Measurements from ENCODE around the gene KCNJ5.

The KCNJ5 gene

DNA sequence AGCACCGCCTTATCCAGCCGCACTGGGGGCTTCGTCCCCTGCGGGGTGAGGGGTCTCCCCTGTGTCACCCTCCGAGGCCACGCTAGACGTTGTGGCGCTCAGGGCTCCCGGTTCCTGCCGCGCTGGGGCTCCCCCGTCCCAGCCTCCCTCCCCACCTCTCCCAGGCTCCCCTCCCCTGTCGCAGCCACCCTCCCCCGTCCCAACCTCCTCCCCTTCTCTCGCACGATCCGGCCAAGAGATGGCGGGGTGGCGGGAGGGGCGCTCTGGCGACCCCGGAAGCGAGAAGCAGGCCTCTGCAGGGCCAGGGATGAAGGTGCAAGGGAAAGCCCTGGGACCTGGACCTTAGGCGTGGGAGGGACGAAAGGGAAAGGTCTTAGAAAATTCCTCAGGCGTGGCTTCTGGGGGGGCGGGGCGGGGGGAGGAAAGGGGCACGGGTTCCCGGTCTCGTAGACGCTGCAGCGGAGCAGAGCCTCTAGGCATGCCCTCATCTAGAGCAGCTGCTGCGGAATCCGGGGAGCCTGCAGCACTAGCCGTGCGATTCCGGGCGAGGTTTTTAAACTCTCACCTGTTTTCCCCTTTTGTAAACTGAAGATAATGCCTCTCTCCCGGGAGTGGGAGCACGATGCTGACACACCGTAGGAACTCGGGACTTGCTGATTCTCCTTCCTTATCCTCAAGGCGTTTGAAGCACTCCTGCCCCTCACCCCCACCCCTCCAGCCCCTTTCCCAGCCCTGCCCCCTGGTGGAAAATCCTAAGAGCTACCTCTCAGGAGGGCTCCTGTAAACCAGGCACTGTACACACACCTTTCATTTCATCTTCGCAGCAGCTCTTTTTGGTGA lies 14.4 kb downstream of the KCNJ5 start:
- no peaks in the 10 kb centered on the region for H3K9me3 Mint-ChIP-seq
- H3K4me3 Mint-ChIP-seq = peak overlapping the region; percentile 70
- peak; percentile 64 for DNase-seq
- no peaks in the 10 kb centered on the region for H3K36me3 Mint-ChIP-seq
- peaks cover 12% of the 10 kb centered on the region for H3K4me1 Mint-ChIP-seq
- CTCF ChIA-PET = interaction anchor here (0.8 to 6.6 kb wide), 8 partner anchors 9 to 734 kb away, joined by 3 to 57 read pairs (median 3); no protein-coding TSS in a partner anchor
- no peak overlapping the region for H3K27ac Mint-ChIP-seq
- H3K27me3 Mint-ChIP-seq = peaks cover 85% of the 10 kb centered on the region

DNA sequence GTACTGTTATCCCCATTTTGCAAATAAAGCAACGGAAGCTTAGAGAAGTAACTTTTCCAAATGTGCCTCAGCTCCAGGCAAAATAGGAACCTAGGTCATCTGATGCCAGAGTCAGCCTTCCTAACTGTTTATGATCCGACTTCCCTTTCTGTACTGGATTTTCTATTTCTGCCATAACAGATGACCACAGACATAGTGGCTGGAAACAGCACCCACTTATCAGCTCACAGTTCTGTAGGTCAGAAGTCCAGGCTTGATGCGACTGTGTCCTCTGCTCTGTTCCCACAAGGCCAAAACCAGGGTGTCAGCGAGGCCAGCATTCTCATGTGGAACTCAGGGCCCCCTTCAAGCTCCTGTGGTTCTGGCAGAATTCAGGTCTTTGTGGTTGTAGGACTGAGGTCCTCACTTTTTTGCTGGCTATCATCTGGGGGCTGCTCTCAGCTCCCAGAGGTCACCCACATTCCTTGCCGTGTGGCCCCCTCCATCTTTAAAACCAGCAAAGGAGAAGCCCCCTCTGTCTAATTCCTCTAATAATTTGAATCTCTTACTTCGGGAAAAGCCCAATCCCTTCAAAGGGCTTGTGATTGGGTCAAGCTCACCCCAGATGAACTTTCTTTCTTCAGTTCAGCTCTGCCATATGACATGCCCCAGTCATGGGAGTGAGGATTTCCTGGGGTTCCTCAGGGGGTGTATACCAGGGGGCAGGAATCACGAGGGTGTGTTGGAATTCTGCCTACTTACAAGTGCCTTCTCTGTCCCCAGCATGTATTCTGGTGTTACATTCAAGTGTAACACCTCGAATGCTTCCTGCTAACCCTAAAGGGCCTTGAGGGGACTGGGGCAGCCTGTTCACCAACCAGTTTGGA lies 15.3 kb downstream of the KCNJ5 start:
- no peak overlapping the region for H3K27ac Mint-ChIP-seq
- H3K9me3 Mint-ChIP-seq = no peaks in the 10 kb centered on the region
- CTCF ChIA-PET = interaction anchor here (0.8 to 6.6 kb wide), 8 partner anchors 9 to 735 kb away, joined by 3 to 57 read pairs (median 3); no protein-coding TSS in a partner anchor
- H3K27me3 Mint-ChIP-seq = peaks cover 86% of the 10 kb centered on the region
- DNase-seq = no peak
- H3K36me3 Mint-ChIP-seq = no peaks in the 10 kb centered on the region
- peaks cover 12% of the 10 kb centered on the region for H3K4me1 Mint-ChIP-seq
- H3K4me3 Mint-ChIP-seq = peak overlapping the region; percentile 70

DNA sequence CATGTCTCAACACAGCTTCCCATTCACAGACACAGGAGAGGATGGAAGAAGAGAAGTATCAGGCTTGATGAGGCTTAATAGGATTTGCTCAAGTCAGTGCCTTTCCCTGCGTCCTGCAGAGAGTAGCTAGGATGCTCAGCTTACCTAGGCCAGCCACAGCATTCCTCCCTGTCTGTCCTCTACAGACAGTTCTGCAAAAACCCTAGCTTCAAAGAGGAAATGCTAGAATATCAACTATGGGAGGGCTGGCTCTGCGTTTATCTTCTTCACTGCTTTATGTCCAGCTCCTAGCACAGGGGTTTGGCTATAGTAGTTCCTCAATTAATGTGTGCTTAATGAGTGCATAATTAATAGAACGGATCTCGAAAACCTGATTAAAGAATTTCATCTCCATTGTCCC lies 16.4 kb downstream of the KCNJ5 start:
- CTCF ChIA-PET = interaction anchor here (0.7 to 6.6 kb wide), 5 partner anchors 15 to 49 kb away, joined by 3 to 57 read pairs (median 7); no protein-coding TSS in a partner anchor
- H3K4me3 Mint-ChIP-seq = no peak overlapping the region
- no peaks in the 10 kb centered on the region for H3K9me3 Mint-ChIP-seq
- H3K27ac Mint-ChIP-seq = no peak overlapping the region
- DNase-seq = no peak
- H3K4me1 Mint-ChIP-seq = peaks cover 12% of the 10 kb centered on the region
- H3K36me3 Mint-ChIP-seq = no peaks in the 10 kb centered on the region
- H3K27me3 Mint-ChIP-seq = peaks cover 81% of the 10 kb centered on the region

DNA sequence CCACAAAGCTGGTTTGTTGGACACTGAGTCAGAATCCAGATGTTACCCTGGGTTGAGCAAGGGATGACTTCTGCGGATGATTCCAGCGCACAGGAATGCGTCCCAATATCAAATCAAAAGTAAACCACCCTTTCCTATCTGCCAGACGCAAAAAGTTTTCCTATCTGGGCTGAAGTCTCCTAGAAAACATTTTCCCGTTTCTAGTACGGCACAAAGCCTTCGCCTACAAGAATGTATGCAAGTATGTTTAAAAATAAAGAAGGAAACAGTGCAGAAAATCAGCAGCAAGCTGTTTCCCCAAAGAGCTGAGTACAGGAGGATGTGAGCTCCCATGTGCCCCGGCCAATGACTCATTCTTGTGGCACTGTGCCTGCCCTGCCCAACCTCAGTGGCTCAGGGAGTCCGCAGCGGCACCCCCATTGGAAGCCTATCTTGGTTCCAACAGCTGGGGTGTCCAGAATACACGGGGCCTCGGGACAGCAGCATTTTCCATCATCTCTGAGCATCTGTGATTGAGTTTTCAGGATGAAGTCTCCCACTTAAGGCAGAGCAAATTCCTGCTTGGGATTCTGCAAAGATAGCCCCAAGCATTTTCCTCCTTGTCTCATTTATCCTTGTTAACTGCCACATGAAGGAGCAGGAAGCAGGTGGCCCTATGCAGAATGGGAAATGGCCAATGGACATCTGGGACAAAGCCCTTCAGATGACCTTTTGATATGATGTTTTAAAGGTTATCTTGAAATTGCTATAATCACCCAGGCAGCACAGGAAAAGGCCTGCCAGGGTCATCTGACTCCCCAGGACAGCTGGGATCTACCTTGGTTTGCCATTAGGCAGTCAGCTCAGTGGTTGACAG lies 17.5 kb downstream of the KCNJ5 start:
- H3K4me1 Mint-ChIP-seq = peaks cover 12% of the 10 kb centered on the region
- H3K9me3 Mint-ChIP-seq = no peaks in the 10 kb centered on the region
- CTCF ChIA-PET = interaction anchor here (3.2 to 6.6 kb wide), 2 partner anchors 24 to 48 kb away, joined by 12 to 57 read pairs; no protein-coding TSS in a partner anchor
- H3K36me3 Mint-ChIP-seq = no peaks in the 10 kb centered on the region
- DNase-seq = no peak
- peaks cover 70% of the 10 kb centered on the region for H3K27me3 Mint-ChIP-seq
- no peak overlapping the region for H3K27ac Mint-ChIP-seq
- no peak overlapping the region for H3K4me3 Mint-ChIP-seq

DNA sequence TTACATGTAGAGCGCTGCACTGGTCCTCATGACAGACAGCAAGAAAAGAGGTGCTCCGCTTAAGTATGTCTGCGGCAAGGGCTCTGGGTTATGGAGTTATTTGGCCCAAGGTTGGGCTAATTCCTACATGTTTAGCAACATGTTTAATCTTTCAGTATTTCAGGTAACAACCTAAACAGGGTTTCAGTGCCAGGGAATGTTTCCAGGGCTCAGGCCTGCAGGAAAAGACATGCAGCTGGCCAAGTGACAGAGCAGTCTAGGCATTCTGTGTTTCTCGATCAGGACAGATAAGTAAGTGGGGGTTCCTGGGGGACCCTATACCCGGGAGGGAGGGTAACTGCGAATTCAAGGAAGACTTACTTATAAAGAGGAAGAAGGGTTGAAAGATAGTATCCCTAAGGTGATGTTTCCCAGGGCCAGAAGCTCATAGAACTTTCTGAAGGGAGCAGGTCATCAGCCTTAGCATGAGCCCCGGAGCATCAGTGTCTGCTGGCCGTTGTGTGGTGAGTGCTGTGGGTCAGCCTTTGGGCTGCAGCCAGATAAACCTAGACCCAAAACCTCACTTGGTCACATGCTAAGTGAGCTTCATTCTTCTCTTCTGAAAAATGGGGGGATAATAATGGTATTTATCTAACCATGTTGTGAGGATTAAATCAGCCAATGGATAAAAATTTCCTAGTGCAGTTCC lies 18.4 kb downstream of the KCNJ5 start:
- Mint-ChIP-seq H3K9me3 (no peaks in the 10 kb centered on the region), H3K27me3 (peaks cover 69% of the 10 kb centered on the region), H3K36me3 (no peaks in the 10 kb centered on the region), H3K27ac (no peak overlapping the region), H3K4me1 (peaks cover 10% of the 10 kb centered on the region), H3K4me3 (no peak overlapping the region)
- CTCF ChIA-PET = interaction anchor here (1.4 to 6.6 kb wide), 3 partner anchors 24 to 47 kb away, joined by 5 to 57 read pairs (median 12); no protein-coding TSS in a partner anchor
- no peak for DNase-seq

DNA sequence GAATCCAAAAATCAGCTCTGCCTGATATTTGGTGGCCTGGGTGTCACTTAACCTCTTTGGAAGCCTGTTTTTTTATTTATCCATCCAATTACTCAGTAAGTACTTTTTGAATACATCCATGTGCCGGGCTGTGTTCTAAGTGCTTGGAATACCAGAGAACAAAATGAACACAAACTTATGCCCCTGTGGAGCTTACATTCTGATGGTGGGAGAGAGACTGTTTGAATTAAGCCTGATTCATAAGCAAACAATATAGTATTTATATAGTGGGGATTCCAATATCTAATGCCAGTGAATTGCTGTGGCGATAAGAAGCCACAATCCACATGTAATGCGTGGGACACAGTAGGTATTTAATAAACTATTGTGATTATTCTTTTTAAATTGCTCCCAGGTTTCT lies 19.4 kb downstream of the KCNJ5 start:
- H3K4me3 Mint-ChIP-seq = no peak overlapping the region
- H3K36me3 Mint-ChIP-seq = no peaks in the 10 kb centered on the region
- H3K27ac Mint-ChIP-seq = no peak overlapping the region
- no peaks in the 10 kb centered on the region for H3K9me3 Mint-ChIP-seq
- peaks cover 62% of the 10 kb centered on the region for H3K27me3 Mint-ChIP-seq
- no peak for DNase-seq
- CTCF ChIA-PET = interaction anchor here (1.1 to 1.4 kb wide), 2 partner anchors 25 to 38 kb away, joined by 3 to 5 read pairs; no protein-coding TSS in a partner anchor
- H3K4me1 Mint-ChIP-seq = peaks cover 8% of the 10 kb centered on the region

DNA sequence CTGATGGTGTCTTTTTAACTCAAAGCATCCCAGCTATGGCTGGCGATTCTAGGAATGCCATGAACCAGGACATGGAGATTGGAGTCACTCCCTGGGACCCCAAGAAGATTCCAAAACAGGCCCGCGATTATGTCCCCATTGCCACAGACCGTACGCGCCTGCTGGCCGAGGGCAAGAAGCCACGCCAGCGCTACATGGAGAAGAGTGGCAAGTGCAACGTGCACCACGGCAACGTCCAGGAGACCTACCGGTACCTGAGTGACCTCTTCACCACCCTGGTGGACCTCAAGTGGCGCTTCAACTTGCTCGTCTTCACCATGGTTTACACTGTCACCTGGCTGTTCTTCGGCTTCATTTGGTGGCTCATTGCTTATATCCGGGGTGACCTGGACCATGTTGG lies 20.1 kb downstream of the KCNJ5 start:
- DNase-seq = no peak
- H3K4me3 Mint-ChIP-seq = no peak overlapping the region
- no peaks in the 10 kb centered on the region for H3K36me3 Mint-ChIP-seq
- no peaks in the 10 kb centered on the region for H3K9me3 Mint-ChIP-seq
- H3K27me3 Mint-ChIP-seq = peaks cover 59% of the 10 kb centered on the region
- no peak overlapping the region for H3K27ac Mint-ChIP-seq
- CTCF ChIA-PET = interaction anchor here (1.1 kb wide), 1 partner anchor 38 kb away, joined by 3 read pairs; no protein-coding TSS in a partner anchor
- H3K4me1 Mint-ChIP-seq = peaks cover 2% of the 10 kb centered on the region

DNA sequence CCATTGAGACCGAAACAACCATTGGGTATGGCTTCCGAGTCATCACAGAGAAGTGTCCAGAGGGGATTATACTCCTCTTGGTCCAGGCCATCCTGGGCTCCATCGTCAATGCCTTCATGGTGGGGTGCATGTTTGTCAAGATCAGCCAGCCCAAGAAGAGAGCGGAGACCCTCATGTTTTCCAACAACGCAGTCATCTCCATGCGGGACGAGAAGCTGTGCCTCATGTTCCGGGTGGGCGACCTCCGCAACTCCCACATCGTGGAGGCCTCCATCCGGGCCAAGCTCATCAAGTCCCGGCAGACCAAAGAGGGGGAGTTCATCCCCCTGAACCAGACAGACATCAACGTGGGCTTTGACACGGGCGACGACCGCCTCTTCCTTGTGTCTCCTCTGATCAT lies 20.5 kb downstream of the KCNJ5 start:
- no peak overlapping the region for H3K4me3 Mint-ChIP-seq
- CTCF ChIA-PET = no interaction called here

DNA sequence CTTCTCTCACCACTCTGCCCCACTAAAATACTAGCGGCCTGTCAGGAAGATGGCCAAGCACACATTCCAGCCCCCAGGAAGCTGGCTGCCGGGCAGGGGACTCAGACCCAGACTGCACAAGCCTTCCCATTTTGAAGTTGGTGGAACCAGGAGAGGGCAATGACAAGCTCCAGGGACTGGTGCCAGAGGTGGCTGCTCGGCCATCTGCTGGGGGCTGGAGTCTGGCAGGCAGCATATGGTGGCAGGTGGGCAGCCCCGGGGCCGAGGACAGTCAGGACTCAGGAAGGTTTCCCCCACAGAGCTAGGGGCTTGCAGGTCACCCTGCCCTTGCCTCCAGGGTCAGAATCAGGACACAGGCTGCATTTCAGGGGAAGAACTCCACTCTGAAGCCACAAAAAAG lies 22.6 kb downstream of the KCNJ5 start:
- Mint-ChIP-seq H3K36me3 (no peaks in the 10 kb centered on the region), H3K27ac (no peak overlapping the region), H3K4me1 (no peaks in the 10 kb centered on the region), H3K27me3 (peaks cover 55% of the 10 kb centered on the region), H3K4me3 (no peak overlapping the region), H3K9me3 (no peaks in the 10 kb centered on the region)
- no peak for DNase-seq
- CTCF ChIA-PET = interaction anchor here (0.6 to 1.4 kb wide), 3 partner anchors 28 to 83 kb away, joined by 3 read pairs; no protein-coding TSS in a partner anchor

More for the DNA sequence above, 20.5 kb downstream of the KCNJ5 start:
- Mint-ChIP-seq H3K36me3 (no peaks in the 10 kb centered on the region), H3K27me3 (peaks cover 58% of the 10 kb centered on the region), H3K9me3 (no peaks in the 10 kb centered on the region), H3K27ac (no peak overlapping the region), H3K4me1 (no peaks in the 10 kb centered on the region)
- DNase-seq = no peak

DNA sequence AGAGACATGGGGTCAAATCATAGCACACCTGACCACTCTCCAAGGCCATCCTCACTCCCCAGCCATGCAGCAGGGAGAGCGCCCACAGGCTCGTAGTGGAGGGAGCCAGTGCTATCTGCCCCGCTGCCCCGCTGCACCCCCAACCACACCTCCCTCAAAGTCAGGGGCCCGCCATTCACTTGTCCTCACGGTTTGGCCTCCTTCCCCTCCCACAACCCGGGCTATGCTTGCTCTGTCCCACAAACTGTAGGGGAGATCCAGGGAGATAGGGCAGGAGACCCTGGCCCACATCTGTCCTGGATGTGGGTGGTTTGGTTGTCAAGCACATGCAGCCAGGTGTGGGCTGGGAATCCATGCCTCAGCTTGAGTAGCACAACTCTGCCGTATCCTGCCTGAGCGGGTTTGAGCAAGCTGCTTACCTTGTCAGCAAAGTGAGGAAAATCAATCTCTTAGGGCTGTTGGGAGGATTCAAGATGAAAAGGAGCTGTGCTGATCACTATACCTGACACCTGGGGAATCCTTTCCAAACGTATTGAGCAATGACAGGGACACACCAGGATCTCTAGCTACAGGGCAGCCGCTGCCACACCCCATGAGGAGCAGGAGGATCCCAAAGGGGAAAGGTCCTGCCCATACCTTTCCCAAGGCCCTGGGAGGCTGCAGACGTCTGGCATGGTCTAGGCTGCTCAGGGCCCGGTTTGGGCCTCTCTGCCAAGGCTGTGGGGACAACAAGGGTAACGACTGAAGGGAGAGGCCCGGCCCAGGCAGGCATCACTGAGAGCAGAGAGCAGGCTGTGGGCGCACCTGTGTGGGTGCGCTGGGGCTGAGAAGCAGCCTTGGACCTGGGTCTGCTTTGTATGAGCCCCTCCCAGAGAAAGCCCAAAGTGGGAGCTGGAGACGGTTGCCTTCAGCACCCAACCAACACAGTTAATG lies 23.3 kb downstream of the KCNJ5 start:
- peaks cover 51% of the 10 kb centered on the region for H3K27me3 Mint-ChIP-seq
- no peak for DNase-seq
- no peak overlapping the region for H3K27ac Mint-ChIP-seq
- CTCF ChIA-PET = interaction anchor here (0.6 to 1.4 kb wide), 3 partner anchors 9 to 84 kb away, joined by 3 read pairs; no protein-coding TSS in a partner anchor
- H3K4me1 Mint-ChIP-seq = no peaks in the 10 kb centered on the region
- no peaks in the 10 kb centered on the region for H3K36me3 Mint-ChIP-seq
- H3K9me3 Mint-ChIP-seq = no peaks in the 10 kb centered on the region
- H3K4me3 Mint-ChIP-seq = no peak overlapping the region

DNA sequence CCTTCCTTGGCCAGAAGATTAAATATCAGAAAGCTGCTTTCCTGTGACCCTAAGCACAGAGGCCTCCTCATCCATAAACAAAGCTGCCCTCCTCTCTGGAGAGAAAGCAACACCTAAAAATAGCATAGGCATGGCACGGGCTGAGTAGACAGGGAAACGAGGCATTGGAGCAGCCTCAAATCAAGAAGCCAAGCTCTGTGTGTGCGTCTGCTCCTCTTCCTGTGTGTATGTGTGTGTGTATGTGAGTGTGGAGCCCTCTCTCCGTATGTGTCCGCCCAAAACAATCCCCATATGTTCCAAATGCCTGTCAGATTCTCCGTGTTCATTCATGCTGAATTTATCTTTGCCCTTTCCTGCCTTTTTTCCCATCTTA lies 24.0 kb downstream of the KCNJ5 start:
- Mint-ChIP-seq H3K4me1 (no peaks in the 10 kb centered on the region), H3K9me3 (no peaks in the 10 kb centered on the region), H3K27me3 (peaks cover 47% of the 10 kb centered on the region), H3K36me3 (no peaks in the 10 kb centered on the region), H3K27ac (no peak overlapping the region), H3K4me3 (no peak overlapping the region)
- CTCF ChIA-PET = interaction anchor here (0.9 kb wide), 1 partner anchor 9 kb away, joined by 3 read pairs; no protein-coding TSS in a partner anchor
- DNase-seq = no peak

DNA sequence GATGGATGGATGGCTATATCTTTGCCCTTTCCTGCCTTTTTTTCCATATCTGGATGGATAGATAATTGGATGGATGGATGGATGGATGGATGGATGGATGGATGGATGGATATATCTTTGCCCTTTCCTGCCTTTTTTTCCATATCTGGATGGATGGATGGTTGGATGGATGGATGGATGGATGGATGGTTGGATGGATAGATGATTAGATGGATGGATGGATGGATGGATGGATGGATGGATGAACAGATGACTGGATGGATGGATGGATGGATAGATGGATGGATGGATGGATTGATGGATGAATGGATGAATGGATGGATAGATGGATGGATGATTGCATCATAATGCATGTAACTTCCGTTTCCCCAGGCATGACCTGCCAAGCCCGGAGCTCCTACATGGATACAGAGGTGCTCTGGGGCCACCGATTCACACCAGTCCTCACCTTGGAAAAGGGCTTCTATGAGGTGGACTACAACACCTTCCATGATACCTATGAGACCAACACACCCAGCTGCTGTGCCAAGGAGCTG lies 24.9 kb downstream of the KCNJ5 start:
- Mint-ChIP-seq H3K27ac (no peak overlapping the region), H3K27me3 (peaks cover 45% of the 10 kb centered on the region), H3K4me3 (no peak overlapping the region), H3K9me3 (no peaks in the 10 kb centered on the region), H3K4me1 (no peaks in the 10 kb centered on the region), H3K36me3 (no peaks in the 10 kb centered on the region)
- CTCF ChIA-PET = no interaction called here
- no peak for DNase-seq

Measured in activated naive CD4-positive, alpha-beta T cell treated with anti-CD3 and anti-CD28 coated beads, Interleukin-2, amount 10 ng/mL, durations not matched to agents 7 days and 5 days (primary cell).